Effector CD8-positive, alpha-beta T cell (primary cell): ENCODE data around the gene HILPDA.
"Not testable (repeated sequence)": the region's sequence is repeated elsewhere in the genome, so short reads cannot be mapped to it uniquely, and the experiment has no call there.

Experiments used
- DNase-seq: peaks from one replicate; lab custom pipeline; 2025; lab: John Stamatoyannopoulos, UW

Gene HILPDA

DNA sequence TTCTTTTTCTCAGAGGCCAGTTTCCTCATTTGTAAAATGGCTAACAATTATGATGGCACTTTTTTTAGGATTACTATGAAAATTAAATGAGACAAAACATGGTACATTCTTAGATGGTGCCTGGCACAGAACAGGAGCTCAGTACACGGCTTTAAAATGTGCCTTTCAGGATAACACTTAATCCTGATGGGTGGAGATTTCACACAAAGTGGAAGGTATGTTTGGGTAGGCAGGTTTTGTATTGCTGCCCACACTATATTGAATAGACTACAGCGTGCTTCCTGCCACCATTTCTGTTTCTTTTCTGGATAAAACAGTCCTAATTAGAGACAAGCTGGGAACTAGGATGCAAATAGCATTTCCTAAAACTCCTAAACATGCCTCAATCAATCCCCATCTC lies 23.9 kb upstream of the HILPDA start:
- no peak for DNase-seq

- DNase-seq = no peak
These were observed 21.0 kb upstream of the HILPDA start for GRCh38 chr7:128434413-128435326.

- no peak for DNase-seq
These were observed 20.4 kb upstream of the HILPDA start for GRCh38 chr7:128435327-128435686.

GRCh38 chr7:128437426-128438332 lies 18.0 kb upstream of the HILPDA start:
- DNase-seq = no peak

DNA sequence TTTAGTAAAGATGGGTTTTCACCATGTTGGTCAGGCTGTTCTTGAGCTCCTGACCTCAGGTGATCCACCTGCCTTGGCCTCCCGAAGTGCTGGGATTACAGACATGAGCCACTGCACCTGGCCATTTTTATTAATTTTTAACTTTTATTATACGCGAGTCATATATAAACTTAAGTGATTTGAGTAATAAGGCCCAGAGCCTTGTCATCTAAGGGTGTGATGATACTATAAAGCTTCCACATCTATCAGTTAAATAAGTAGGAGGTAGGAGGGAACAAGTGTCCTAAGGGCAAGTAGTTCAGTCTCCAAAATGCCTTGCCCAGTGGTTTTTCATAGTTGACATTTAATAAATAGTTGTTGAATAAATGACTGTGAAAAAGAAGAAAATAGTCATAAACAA lies 13.3 kb upstream of the HILPDA start:
- no peak for DNase-seq

DNA sequence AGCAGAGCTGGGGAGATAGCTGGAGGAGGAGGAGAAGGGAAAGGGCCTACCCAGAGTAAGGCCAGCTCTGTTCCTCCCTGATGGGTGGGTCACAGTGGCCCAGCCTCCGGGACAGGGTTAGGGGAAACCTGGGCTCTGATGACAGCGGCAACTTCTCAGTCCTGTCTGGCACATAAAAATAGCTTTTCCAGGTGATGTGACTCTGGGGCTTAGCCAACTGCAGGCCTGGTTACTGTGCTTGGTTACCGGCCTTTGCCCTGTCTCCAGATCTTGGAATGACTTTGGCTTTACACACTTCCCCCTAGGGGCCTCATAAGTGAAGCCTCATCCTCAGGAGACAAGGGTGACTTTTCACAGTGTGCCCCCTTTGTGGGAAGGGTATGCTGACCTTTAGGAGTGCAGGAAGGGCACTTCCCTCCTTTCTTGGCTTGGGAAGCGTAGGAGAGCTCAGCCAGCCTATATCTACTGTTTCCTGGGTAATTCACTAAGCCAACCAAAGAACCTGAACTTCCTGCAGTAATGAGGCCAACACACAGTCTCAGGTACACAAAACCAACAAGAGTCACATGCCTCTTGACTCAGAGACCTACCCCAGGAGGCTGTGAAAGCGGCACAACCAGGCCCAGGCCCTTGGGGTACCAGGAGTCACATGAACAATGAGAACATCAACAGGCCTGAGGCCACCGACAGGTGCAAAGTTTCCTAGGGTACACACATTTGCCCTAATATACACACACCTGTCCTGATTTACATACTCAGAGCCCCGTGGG lies 11.7 kb upstream of the HILPDA start:
- no peak for DNase-seq

- no peak for DNase-seq
These were observed 9.4 kb upstream of the HILPDA start for GRCh38 chr7:128446306-128446705.

GRCh38 chr7:128447941-128448564 lies 7.6 kb upstream of the HILPDA start:
- no peak for DNase-seq

DNA sequence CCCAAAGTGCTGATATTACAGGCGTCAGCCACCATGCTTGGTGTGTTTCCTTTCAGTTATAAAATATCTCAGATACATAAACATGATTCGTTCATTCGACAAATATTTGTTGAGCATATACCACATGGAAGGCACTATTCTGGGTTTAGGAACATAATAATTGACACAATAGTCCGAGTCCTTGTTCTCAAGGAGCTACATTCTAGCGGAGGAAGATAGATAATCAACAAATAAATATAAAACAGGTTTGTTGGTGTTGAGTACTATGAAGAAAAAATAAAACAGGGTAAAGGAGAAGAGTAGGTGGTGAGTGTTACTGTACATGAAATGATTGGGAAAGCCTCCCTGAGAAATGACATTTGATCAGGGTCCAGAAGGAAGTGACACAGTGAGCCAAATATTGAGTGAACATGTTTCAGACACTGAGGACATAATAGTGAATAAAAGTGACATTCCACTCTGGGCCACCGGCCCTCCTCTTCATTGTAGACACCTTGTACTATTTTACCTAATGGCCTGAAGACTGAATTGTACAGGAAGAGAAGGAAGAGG lies 6.9 kb upstream of the HILPDA start:
- DNase-seq = no peak

DNA sequence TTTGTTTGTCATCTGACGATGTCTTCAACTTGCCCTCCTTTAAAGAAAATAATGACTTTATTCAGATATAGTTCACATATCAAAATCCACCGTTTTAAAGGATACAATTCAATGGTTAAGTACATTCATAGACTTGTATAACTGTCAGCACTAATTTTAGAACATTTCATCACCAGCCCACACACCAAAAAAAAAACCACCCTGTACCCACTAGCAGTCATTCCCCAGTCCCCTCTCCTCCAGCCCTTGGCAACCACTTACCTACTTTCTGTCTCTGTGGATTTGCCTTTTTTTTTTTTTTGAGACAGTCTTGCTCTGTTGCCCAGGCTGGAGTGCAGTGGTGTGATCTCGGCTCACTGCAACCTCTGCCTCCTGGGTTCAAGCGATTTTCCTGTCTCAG lies 5.3 kb upstream of the HILPDA start:
- no peak for DNase-seq

DNA sequence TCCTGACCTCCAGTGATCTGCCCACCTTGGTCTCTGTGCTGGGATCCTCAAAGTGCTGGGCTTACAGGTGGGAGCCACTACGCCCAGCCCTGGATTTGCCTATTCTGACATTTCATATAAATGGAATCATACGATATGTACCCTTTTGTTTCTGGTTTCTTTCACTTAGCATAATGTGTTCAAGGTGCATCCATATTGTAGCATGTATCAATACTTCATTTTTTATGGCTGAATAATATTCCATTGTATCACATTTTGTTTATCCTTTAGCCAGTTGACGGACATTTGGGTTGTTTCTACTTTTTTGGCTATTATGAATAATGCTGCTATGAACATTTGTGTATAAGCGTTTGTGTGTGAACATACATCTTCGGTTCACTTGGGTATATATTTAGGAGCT lies 4.8 kb upstream of the HILPDA start:
- no peak for DNase-seq

DNA sequence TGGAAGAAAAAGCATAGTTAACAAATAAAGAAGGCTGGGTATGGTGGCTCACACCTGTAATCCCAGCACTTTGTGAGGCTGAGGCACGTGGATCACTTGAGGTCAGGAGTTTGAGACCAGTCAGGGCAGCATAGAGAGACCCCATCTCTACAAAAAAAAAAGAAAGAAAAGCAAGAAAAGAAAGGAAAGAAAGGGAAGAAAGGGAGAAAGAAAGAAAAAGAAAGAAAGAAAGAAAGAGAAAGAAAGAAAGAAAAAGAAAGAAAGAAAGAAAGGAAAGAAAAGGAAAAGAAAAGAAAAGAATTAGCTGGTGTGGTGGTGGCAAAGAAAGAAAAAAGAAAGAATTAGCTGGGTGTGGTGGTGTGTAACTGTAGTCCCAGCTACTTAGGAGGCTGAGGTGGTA lies 3.1 kb upstream of the HILPDA start:
- DNase-seq = no peak

DNA sequence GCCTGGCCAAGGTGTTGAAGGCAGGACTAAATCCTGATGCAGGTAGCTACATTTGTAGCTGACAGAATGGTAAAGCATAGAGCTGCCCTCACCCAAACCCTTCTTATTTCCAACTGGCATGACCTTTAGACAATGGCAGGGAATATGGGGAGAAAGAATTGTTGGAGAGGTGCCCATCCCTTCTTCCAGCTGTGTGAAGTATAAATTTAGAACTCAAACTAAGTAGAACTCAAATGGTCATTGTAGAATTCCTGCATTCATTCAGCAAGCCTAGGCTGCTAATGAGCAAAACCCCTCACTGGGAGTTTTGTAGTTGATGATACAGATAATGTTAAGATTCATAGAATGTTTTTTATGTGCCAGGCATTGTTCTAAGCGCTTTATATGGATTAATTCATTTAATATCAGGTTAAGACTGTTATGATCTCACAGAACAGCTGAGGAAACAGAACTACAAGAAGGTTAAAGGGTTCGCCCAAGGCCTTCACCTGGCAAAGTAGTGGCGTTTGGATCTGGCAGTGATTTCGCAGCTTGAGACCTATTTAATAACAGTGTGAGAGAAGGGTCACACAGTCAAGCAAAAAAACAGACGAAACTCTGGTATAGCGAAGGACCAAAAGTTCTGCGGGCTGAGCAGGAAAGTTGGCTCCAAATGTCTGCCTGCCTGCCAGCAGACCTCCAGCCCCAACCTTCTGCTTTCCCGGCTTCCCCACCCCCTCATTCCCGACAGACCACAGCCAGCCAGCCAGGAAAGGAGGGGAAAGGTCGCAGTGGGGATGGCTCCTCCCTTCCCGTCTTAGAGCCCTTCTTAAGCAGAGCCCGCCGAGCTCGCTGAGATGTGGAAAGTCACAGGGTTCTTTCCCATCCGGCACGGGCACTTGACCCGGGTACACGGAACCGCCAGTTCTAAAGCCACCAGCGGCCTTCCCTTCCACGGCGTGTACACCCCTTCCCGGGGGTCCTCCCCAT lies 1.6 kb upstream of the HILPDA start:
- DNase-seq = no peak

- DNase-seq = no peak
These were observed 703 bp upstream of the HILPDA start for GRCh38 chr7:128454808-128455542.

DNA sequence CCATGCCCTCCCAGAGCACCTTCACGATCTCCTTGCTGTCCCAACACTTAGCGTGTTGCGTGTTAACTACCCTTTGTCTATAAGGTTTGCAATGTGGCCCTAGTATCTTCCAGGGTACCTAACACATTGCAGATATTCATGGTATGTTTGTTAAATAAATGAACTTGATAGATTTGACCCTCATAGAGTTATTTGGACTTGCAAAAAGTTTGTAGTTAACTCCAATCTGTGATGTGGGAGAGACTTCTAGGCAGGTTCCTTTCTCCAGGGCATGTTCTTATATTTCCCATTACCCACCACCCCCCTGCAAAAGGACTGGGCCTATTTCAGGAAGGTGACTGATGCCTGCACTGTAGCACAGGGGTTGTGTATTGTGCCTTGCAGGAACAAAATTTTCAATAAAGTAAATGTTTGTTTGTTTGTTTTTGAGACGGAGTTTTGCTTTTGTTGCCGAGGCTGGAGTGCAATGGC lies 612 bp downstream of the HILPDA start:
- no peak for DNase-seq

GRCh38 chr7:128457385-128457784 lies 1.7 kb downstream of the HILPDA start:
- not testable (repeated sequence) for DNase-seq

GRCh38 chr7:128458956-128459355 lies 3.3 kb downstream of the HILPDA start:
- no peak for DNase-seq

DNA sequence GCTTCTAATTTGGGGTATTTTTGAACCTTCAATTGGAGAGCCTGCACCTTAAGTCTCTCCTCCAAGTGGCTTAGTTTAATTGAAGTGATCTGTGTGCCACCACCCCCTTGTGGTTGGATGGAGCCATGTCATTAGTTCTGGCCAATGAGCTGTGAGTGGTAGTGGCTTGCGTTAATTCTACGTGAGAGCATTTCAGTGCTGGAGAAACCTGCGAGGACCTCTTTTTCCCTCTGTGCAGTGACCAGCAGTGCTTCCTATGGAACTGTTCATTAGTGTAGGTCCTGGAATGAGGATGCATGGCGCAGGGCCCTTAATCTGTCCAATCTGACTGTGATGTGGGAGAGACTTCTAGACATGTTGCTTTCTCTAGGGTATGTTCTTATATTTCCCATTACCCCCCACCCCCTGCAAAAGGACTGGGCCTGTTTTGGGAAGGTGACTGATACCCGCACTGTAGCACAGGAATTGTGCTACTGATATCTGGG lies 3.8 kb downstream of the HILPDA start:
- peak; percentile 50 for DNase-seq

GRCh38 chr7:128462460-128462859 lies 6.8 kb downstream of the HILPDA start:
- DNase-seq = no peak
